Placental epithelial cell (primary cell): ENCODE results near the gene ZNF483. TPM values are rescaled to one million over a fixed set of nuclear protein-coding genes. Genes with fewer than 3 reads are reported as not detected.

ENCODE experiments used
- total RNA-seq: library from RNA; depleted of rRNA; stranded (reverse); fragments of >200 nt; gene quantifications from 2 replicates; pipeline ENCODE4 v1.2.3, GENCODE V29; 2012

ZNF483 gene
- total RNA-seq = 0.79 and 1.4 TPM in 2 replicates

DNA sequence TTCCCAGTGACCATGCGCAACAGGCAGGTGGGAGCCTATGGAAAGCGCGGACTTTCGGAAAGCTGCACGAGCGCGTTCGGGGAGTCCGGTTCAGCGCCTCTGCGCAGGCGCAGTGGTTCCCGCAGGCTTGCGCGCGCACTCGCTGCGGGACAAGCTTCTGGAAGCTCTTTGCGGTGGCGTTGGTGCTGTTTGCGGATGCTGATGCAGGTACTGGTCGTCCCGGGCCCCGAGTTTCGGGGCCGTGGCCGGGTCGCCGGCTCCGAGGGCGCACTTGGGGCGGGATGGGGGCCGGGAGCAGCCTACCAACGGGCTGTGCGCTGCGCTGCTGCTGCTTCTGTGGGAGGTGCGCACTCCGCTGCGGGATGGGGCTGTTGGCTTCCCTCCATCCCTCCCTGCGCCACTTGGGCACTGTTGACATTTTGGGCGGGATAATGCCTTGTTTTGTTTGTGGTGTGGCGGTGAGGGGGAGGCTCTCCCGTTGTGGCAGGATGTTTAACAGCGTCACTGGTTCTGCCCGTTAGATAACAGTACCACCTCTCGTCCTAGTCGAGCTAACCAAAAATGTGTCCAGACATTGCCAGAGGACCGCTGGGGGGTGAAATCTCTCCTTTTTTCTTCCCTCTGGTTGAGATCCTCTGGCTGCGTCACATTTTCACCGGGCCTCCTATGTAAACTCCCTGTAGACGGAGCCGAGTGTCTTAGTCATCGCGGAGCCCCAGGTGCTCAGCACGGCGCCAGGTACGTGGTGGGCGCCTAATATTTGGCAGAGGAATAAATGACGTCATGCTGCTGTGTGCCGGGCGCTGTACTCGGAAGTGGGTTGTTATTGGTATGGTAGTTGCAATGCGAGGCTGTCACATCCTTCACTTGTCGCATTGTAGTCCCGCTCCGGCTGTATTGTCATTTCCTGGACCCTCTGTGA, at the start of gene ZNF483:
ZNF483 (plus strand) TSS at position 124 of the 922 bp plus-strand sequence. CDS start 2,217 bp downstream, outside the sequence.

DNA sequence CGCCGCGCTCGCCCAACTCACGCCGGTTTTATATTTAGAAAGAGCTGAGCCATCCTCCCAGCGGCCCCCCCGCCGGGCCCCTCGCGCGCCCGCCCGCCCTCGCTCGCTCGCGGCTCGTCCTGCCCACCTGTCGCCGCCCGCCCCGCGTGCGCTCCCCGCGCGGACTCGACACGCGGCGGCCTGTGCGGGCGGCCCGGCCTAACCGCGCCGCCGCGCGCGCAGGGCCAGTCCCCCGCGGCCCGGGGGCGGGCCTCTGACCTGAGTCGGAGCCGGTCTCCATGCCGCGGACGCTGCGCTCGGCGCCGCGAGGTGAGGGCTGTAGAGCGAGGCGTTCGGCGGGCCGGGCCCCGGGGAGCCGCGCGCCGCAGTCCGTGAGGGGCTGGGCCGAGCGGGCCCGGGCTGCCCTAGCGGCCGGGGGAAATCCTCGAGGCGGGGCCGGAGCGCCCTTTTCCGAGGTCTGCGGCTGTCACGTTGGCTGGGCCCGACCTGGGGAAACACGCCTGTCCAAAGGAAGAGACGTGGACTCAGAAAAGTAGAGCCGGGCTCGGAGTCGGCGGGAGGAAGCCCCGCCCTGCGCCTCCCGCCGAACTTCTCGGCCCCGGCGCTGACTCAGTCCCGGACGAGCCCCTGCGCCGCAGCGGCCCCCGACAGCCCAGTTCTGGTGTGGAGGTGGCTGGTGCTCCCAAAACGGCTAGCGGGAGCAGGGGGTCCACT, 41.0 kb upstream of the ZNF483 start, which contains the start of gene ECPAS:
ECPAS (minus strand) TSS at position 526 of the 714 bp plus-strand sequence. CDS start 11,465 bp downstream, outside the sequence.

DNA sequence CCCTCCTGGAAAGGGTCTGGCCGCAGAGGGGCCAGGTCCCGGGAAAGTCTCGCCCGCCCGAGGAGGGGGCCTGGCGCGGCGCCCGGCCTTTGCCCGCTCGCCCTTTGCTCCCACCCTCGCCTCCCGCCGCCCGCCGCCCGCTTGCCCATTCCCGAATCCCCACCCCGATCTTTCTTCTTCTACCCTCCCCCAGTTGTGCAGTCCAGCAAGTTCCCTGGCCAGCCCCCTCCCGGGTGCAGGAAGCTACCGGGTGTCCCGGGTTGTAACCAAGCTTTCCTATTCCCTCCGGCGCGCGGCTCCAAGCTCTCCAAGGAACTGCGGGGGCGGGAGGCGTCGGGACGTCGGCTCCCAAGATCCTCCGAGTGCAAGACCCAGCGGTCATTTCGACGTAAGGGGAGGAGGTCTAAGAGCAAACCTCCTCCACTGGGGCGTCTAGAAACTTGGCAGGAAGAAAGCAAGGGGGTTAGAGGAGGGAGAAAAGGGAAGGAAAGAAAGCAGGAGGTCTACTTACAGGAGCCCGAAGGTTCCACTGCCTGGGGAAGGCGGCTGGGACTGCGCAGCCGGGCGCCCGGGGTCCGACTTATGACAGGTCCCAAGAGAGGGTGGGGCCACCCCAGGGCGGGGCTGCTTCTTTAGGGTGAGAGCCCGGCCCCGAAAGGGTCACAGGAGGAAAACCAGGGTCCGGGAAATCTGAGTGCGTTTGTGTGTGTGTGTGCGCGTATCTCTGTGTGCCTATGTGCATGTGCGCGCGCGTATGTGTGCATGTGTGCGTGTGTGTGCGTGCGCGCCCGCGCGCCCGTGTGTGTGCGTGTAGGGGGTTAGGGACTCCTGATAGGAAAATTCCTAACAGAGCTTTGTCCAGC, 74.3 kb downstream of the ZNF483 start, which contains the start of gene PTGR1:
PTGR1 (minus strand) TSS at position 556 of the 863 bp plus-strand sequence. CDS start 2,225 bp downstream, outside the sequence.

Other genes starting within 250 kb of the ZNF483 start
- not detected in 2 replicates for gene OR2K2, start 195.0 kb upstream of the ZNF483 start, total RNA-seq
- 74.8 and 107 TPM in 2 replicates for gene ECPAS, start 40.8 kb upstream of the ZNF483 start, total RNA-seq
- 31.0 and 47.9 TPM in 2 replicates for gene PTGR1, start 74.5 kb downstream of the ZNF483 start, total RNA-seq
- gene DNAJC25, start 106.2 kb downstream of the ZNF483 start, total RNA-seq = 6.3 and 9.8 TPM in 2 replicates
- gene GNG10, start 136.4 kb downstream of the ZNF483 start, total RNA-seq = 58.9 and 167 TPM in 2 replicates